Spinal cord (tissue), 10 donors: Measurements from ENCODE around the gene TCTN3. TPM values are rescaled to one million over a fixed set of nuclear protein-coding genes. Genes with fewer than 3 reads are reported as not detected.
"Not testable (repeated sequence)": the region's sequence is repeated elsewhere in the genome, so short reads cannot be mapped to it uniquely, and the experiment has no call there.

Experiments
- DNase-seq, 6 donors: peaks; one replicate each; pipeline versions ENCODE4 v3.0.0 to v3.0.0-alpha.2; 2013 to 2015; ENCODE audit warnings: low spot score in 6 of 6, low read depth in 4 of 6
- H3K27ac ChIP-seq: one replicate; pipeline ENCODE4 v1.5.1; 2013; ENCODE audit warnings: low read depth, low read length, control low read depth
- H3K27me3 ChIP-seq: one replicate; pipeline ENCODE4 v1.6.1; 2013; ENCODE audit warnings: low read length; ENCODE audit not compliant: control insufficient read depth, insufficient read depth
- H3K36me3 ChIP-seq: one replicate; pipeline ENCODE4 v1.6.1; 2013; ENCODE audit warnings: low read length; ENCODE audit not compliant: control insufficient read depth, insufficient read depth
- H3K4me1 ChIP-seq: one replicate; pipeline ENCODE4 v1.6.1; 2013; ENCODE audit warnings: low read length; ENCODE audit not compliant: control insufficient read depth, insufficient read depth
- H3K4me3 ChIP-seq: one replicate; pipeline ENCODE4 v1.5.1; 2013; ENCODE audit warnings: low read depth, low read length, control low read depth
- H3K9me3 ChIP-seq: one replicate; pipeline ENCODE4 v1.6.1; 2013; ENCODE audit warnings: low read length; ENCODE audit not compliant: control insufficient read depth, insufficient read depth
- WGBS: methylation state at CpG from one replicate; pipeline ENCODE4 v1.1.5; 2013; ENCODE audit warnings: missing lambda C conversion rate; ENCODE audit not compliant: insufficient coverage; 5-methylcytosine and 5-hydroxymethylcytosine counted together
- polyA plus RNA-seq, 2 donors: library from polyadenylated mRNA; unstranded; fragments of 120-200 nt; gene quantifications; one replicate each; pipeline ENCODE4 v1.2.1, GENCODE V29; 2013; ENCODE audit not compliant: insufficient read length in 2 of 2
- total RNA-seq, 2 donors: library from RNA; depleted of rRNA in 1 of 2; stranded (reverse); fragments of 120-200 nt in 1 of 2; fragments of >200 nt in 1 of 2; gene quantifications; one replicate each; pipeline versions ENCODE4 v1.2.3 to v1.2.4, GENCODE V29; 2013 to 2014
- donor health status: healthy.

The TCTN3 gene
- total and polyA plus RNA-seq, 4 donors, result 30.4 to 57.9 (median 38.1) TPM

DNA sequence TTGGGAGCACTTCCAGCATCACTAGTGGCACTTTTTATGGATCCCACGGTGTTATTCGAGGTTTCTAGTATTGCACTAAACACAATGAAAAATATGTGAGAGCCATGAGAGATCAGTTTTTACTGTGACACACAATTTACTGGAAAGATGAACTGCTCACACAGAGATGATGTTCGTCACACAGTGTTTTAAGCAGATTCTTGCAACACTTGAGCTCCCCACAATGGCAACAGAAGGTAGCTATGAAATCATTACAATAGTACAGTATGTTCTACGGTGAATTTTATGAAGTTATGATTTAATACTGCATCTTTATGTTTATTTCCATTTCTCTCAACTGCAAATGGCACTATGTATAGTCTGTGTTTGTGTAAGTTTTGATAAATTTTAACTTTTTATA is 34.8 kb upstream of the TCTN3 start:
- peak in 3 of 6 donors; percentile 2 to 62 (median 10) for DNase-seq
- no peak overlapping the region for H3K4me3 ChIP-seq
- H3K4me1 ChIP-seq, result no peaks in the 10 kb centered on the region
- no CpG with 5 or more reads among the region's 4 CpGs for WGBS
- H3K27me3 ChIP-seq, result no peaks in the 10 kb centered on the region
- H3K9me3 ChIP-seq, result no peaks in the 10 kb centered on the region
- no peaks in the 10 kb centered on the region for H3K36me3 ChIP-seq
- H3K27ac ChIP-seq, result no peak overlapping the region

DNA sequence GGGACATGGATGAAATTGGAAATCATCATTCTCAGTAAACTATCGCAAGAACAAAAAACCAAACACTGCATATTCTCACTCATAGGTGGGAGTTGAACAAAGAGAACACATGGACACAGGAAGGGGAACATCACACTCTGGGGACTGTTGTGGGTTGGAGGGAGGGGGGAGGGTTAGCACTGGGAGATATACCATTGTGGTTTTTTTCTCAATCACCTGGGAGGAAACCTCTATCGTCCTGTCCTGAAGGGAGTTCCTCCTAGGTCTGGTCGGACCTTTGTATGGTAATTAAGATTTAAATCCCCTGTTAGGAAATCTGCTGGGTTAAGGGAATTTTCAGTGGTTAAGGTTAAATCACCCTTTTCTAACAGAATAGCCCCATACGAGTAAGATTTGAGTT is 28.8 kb upstream of the TCTN3 start:
- not testable (repeated sequence) for DNase-seq, H3K27me3 ChIP-seq, H3K27ac ChIP-seq, H3K36me3 ChIP-seq, H3K4me3 ChIP-seq, H3K4me1 ChIP-seq, H3K9me3 ChIP-seq
- WGBS, result no CpG with 5 or more reads among the region's 4 CpGs

DNA sequence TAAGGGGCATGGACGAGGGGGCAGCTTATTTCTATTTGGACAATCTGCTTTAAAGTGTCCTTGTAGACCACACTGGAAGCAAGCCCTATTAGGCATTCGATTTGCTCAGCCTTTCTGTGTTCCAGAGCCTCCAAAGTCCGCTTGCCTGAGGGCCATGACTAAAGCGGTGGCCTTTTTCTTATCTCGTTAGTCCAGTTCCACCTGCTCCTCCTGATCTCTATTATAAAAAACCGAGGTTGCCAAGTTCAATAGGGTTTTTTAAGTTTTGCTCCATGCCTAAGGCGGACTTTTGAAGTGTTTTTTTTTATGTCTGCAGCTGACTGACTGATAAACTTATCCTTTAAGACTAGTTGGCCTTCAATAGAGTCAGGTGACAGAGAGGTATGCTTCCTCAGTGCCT is 27.0 kb upstream of the TCTN3 start:
- H3K4me1 ChIP-seq, H3K4me3 ChIP-seq, H3K27ac ChIP-seq, DNase-seq, H3K27me3 ChIP-seq, H3K36me3 ChIP-seq, H3K9me3 ChIP-seq: not testable (repeated sequence)
- 91% methylated on average over 4 of the region's 7 CpGs for WGBS

DNA sequence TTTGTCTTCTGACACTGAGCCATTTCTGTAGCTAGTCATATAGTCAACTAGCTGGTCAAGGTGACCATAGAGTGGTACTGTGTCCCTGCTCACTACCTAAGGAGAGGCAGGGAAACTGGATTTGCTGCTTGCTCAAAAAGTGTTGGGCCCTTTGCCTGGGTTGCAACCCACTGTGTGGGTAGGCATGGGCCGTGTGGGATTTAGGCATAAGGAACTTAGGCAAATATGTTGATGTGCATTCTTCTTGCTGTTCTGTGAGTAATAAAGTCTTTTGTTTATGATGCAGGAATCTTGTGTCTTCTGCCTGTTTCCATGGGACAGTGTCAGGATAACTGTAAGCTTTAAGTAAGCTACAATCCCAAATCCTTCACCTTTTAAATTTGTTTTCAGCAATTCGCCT is 23.1 kb upstream of the TCTN3 start:
- Histone ChIP-seq H3K36me3 (no peaks in the 10 kb centered on the region), H3K27ac (no peak overlapping the region), H3K4me3 (no peak overlapping the region), H3K27me3 (no peaks in the 10 kb centered on the region), H3K4me1 (no peaks in the 10 kb centered on the region), H3K9me3 (no peaks in the 10 kb centered on the region)
- DNase-seq, result no peak
- 64% methylated on average over 1 of the region's 2 CpGs for WGBS

DNA sequence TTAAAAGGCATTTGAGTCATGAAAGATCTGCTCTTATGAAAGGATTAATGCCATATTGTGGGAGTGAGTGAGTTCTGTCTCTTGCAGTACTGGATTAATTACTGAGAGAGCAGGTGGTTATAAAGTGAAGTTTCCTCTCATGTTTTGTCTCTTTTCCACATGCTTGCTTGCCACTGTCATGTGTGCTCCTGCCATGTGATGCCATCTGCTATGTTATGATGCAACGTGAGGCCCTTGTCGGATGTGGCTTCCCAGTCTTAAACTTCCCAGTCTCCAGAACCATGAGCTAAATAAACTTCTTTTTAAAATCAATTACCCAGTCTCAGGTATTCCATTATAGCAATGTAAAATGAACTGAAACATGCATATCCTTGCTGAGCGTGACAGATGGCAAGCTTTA is 22.7 kb upstream of the TCTN3 start:
- DNase-seq, result peak in 1 of 6 donors; percentile 27
- H3K27ac ChIP-seq, result no peak overlapping the region
- no peaks in the 10 kb centered on the region for H3K27me3 ChIP-seq
- no peaks in the 10 kb centered on the region for H3K9me3 ChIP-seq
- WGBS, result 95% methylated on average over 3 of the region's 3 CpGs
- no peaks in the 10 kb centered on the region for H3K36me3 ChIP-seq
- H3K4me3 ChIP-seq, result no peak overlapping the region
- H3K4me1 ChIP-seq, result no peaks in the 10 kb centered on the region

DNA sequence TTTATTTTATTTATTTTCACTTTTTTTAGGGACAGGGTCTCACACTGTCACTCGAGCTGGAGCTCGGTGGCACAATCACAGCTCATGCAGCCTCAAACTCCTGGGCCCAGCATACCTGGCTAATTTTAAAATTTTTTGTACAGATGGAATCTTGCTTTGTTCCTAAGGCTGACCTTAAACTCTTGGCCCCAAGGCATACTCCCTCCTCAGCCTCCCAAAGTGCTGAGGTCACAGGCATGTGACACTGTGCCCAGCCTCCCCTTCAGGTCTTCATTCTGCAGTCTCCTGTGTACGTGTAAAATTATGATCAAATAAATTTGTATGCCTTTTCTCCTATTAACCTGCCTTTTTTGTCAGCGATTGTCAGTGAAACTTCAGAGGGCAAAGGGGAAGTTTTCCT is 17.8 kb upstream of the TCTN3 start:
- no peak for DNase-seq
- H3K27ac ChIP-seq, result no peak overlapping the region
- 93% methylated on average over 3 of the region's 4 CpGs for WGBS

DNA sequence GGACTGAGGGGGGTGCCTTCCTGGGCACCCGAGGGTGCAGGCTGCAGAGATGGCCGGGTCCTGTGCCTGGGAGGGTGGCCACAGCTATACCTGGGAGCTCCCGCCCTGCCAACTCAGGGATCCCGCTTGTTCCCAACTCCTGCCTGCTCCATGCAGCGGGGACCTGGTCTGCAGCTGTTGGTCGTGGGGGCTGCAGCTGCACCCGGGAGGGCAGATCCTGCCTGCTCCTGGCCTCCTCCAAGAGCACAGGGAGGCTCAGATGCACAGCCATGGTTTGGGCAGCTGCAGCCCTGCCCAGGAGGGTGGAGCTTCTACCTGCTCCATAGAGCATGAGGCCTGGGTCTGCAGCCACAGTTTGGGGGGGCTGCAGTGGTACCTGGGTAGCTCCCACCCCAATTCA is 13.3 kb upstream of the TCTN3 start:
- H3K4me3 ChIP-seq, result no peak overlapping the region
- H3K27me3 ChIP-seq, result no peaks in the 10 kb centered on the region
- DNase-seq, result no peak
- H3K4me1 ChIP-seq, result no peaks in the 10 kb centered on the region
- no peaks in the 10 kb centered on the region for H3K36me3 ChIP-seq
- H3K27ac ChIP-seq, result no peak overlapping the region
- 92% methylated on average over 7 of the region's 7 CpGs for WGBS
- H3K9me3 ChIP-seq, result no peaks in the 10 kb centered on the region

More for the DNA sequence above, 17.8 kb upstream of the TCTN3 start:
- no peaks in the 10 kb centered on the region for H3K9me3 ChIP-seq
- H3K4me3 ChIP-seq, result no peak overlapping the region
- no peaks in the 10 kb centered on the region for H3K4me1 ChIP-seq
- H3K27me3 ChIP-seq, result no peaks in the 10 kb centered on the region
- H3K36me3 ChIP-seq, result no peaks in the 10 kb centered on the region

DNA sequence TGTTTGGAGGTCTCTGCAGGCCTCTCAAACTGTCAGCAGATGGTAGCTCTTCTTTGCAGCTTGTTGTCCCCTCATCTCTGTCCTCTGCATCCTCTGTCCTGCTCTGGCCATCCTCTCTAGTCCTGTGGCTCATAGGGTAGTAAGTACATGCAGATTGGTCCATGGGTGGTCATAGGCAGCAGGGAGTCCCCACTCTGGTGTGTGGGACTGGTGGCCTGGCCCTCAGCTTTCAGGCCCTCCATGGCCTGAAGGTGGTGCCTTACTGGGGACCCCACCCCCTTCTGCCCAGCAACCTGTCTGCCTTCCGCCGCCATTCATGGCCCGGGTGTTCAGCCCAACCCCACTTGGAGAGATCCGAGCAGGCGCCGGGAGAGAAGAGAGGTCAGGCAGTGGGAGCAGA is 12.8 kb upstream of the TCTN3 start:
- no peak overlapping the region for H3K4me3 ChIP-seq
- no peak for DNase-seq
- H3K4me1 ChIP-seq, result no peaks in the 10 kb centered on the region
- 50% methylated on average over 6 of the region's 6 CpGs for WGBS
- H3K27me3 ChIP-seq, result no peaks in the 10 kb centered on the region
- no peaks in the 10 kb centered on the region for H3K9me3 ChIP-seq
- no peaks in the 10 kb centered on the region for H3K36me3 ChIP-seq
- H3K27ac ChIP-seq, result no peak overlapping the region

DNA sequence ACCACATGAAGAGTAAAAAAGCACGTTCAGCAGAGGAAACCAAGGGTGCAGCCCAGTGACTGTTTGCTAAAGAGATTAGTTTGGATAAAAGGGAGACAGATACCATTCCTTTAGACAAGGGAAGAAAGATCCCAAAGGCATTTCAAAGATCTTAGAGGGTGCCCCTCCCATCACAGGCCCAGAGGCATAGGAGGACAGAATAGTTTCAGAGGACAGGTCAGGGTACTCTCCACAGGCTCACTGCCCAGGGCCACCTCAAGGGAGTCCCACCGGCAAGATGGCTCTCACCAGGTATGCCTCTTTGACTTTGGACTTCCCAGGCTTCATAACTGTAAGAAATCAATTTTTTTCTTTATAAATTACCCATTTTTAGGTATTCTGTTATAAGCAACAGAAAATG is 4.7 kb upstream of the TCTN3 start:
- Histone ChIP-seq H3K9me3 (no peaks in the 10 kb centered on the region), H3K4me3 (no peak overlapping the region), H3K36me3 (no peaks in the 10 kb centered on the region), H3K27ac (no peak overlapping the region), H3K4me1 (no peaks in the 10 kb centered on the region), H3K27me3 (no peaks in the 10 kb centered on the region)
- DNase-seq, result no peak
- WGBS, result 100% methylated on average over 1 of the region's 2 CpGs

DNA sequence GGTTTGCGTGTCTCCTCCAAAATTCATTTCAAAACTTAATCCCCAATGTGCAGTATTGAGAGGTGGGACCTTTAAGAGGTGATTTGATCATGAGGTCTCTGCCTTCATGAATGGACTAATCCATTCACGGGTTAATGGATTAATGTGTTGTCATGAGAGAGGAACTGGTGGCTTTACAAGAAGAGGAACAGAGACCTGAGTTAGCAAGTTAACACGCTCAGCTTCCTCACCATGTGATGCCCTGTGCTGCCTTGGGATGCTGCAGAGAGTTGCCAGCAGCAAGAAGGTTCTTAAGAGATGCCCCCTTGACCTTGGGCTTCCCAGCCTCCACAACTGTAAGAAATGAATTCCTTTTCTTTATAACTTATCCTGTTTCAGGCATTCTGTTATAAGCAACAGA is 3.7 kb upstream of the TCTN3 start:
- Histone ChIP-seq H3K9me3 (no peaks in the 10 kb centered on the region), H3K36me3 (no peaks in the 10 kb centered on the region), H3K4me1 (peaks cover 2% of the 10 kb centered on the region), H3K27me3 (no peaks in the 10 kb centered on the region), H3K27ac (no peak overlapping the region), H3K4me3 (no peak overlapping the region)
- 63% methylated on average over 2 of the region's 3 CpGs for WGBS
- peak in 1 of 6 donors; percentile 5 for DNase-seq
